Uterus (tissue), 4 donors: Measurements from ENCODE around the gene TRMT10A. TPM values are rescaled to one million over a fixed set of nuclear protein-coding genes. Genes with fewer than 3 reads are reported as not detected.

ENCODE experiments used
- DNase-seq, 2 donors: peaks; one replicate each; pipeline ENCODE4 v3.0.0-alpha.2; 2019 to 2020
- H3K27ac ChIP-seq, 2 donors: fragments of 200-600 bp; sonication (generic); 1 replicate in 1 of 2; 2 replicates in 1 of 2; pipeline ENCODE4 v1.5.1; 2016 to 2018
- H3K27me3 ChIP-seq, 2 donors: fragments of 200-600 bp; sonication (generic); one replicate each; pipeline ENCODE4 v1.5.1; 2018 to 2019; ENCODE audit warnings: control low read depth in 1 of 2
- H3K36me3 ChIP-seq, 2 donors: fragments of 200-600 bp; sonication (generic); one replicate each; pipeline ENCODE4 v1.5.1; 2019; ENCODE audit warnings: control low read depth in 1 of 2
- H3K4me1 ChIP-seq, 2 donors: fragments of 200-600 bp; sonication (generic); one replicate each; pipeline ENCODE4 v1.5.1; 2018 to 2019; ENCODE audit warnings: control low read depth in 1 of 2
- H3K4me3 ChIP-seq, 2 donors: fragments of 200-600 bp; sonication (generic); 1 replicate in 1 of 2; 2 replicates in 1 of 2; pipeline ENCODE4 v1.5.1; 2018 to 2019; ENCODE audit warnings: mild to moderate bottlenecking in 1 of 2
- H3K9me3 ChIP-seq, 2 donors: fragments of 200-600 bp; sonication (generic); one replicate each; pipeline ENCODE4 v1.5.1; 2019; ENCODE audit warnings: control low read depth in 1 of 2
- POLR2A ChIP-seq, 2 donors: fragments of 450-650 bp; IDR thresholded peaks; one replicate each; pipeline ENCODE4 v1.6.1; 2016; ENCODE audit warnings: antibody characterized with exemption in 2 of 2, mild to moderate bottlenecking in 1 of 2, moderate library complexity in 1 of 2
- intact Hi-C: fragments of 100-400 bp; cut with DNase I; formaldehyde crosslinking; loops from one replicate; pipeline ENCODE4 v1.15.1; 2023; ENCODE audit warnings: low total_unique reads
- total RNA-seq, 4 donors: library from RNA; depleted of rRNA in 3 of 4; stranded (reverse); fragments of >200 nt in 3 of 4; gene quantifications; one replicate each; pipeline versions ENCODE4 v1.1.0 to v1.2.4, GENCODE V29; 2014 to 2023
- TF ChIP-seq, protein P1 (sequence below), 4 experiments: fragments of 200-600 bp in 2 of 4; fragments of 450-650 bp in 2 of 4; sonication (generic) in 2 of 4; IDR thresholded peaks; one replicate each; pipeline ENCODE4 v1.5.1; 2016 to 2019; ENCODE audit warnings: antibody characterized with exemption in 4 of 4, mild to moderate bottlenecking in 2 of 4, moderate library complexity in 1 of 4
- donor health status: DM: yes; HTN: yes; CAD: no.

TRMT10A gene
- total RNA-seq, 4 donors from 2014 or later = under 0.01 to 11.9 (median 2.1) TPM

DNA sequence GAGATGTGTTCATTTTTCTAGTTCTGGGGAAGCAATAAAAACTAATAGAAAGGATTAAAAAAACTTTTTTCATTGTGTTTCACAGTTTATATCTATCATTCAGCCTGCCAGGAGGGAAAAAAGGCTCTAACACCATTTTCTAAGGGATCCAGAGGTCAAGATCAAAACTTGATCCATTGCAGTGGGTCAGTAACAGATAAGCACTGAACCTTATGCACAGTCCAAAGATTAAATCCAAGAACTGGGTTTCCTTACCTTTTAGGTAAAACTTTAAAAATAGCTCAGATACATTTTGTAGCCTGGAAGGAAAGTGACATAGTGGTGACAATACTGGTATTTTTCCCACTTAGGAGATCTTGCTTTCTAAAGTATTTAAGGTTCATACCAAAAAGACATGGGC lies 23.5 kb upstream of the TRMT10A start:
- H3K27me3 ChIP-seq = no peaks in the 10 kb centered on the region
- TF ChIP-seq, protein P1, sequence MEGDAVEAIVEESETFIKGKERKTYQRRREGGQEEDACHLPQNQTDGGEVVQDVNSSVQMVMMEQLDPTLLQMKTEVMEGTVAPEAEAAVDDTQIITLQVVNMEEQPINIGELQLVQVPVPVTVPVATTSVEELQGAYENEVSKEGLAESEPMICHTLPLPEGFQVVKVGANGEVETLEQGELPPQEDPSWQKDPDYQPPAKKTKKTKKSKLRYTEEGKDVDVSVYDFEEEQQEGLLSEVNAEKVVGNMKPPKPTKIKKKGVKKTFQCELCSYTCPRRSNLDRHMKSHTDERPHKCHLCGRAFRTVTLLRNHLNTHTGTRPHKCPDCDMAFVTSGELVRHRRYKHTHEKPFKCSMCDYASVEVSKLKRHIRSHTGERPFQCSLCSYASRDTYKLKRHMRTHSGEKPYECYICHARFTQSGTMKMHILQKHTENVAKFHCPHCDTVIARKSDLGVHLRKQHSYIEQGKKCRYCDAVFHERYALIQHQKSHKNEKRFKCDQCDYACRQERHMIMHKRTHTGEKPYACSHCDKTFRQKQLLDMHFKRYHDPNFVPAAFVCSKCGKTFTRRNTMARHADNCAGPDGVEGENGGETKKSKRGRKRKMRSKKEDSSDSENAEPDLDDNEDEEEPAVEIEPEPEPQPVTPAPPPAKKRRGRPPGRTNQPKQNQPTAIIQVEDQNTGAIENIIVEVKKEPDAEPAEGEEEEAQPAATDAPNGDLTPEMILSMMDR (IDR thresholded peaks at IDR 0.05) = no peak
- no peak for TF ChIP-seq POLR2A (IDR thresholded peaks at IDR 0.05)
- no peak overlapping the region for H3K4me3 ChIP-seq
- DNase-seq = no peak
- H3K27ac ChIP-seq = no peak overlapping the region
- H3K9me3 ChIP-seq = no peaks in the 10 kb centered on the region
- H3K36me3 ChIP-seq = no peaks in the 10 kb centered on the region
- intact Hi-C loops = no loop called here
- H3K4me1 ChIP-seq = no peaks in the 10 kb centered on the region

DNA sequence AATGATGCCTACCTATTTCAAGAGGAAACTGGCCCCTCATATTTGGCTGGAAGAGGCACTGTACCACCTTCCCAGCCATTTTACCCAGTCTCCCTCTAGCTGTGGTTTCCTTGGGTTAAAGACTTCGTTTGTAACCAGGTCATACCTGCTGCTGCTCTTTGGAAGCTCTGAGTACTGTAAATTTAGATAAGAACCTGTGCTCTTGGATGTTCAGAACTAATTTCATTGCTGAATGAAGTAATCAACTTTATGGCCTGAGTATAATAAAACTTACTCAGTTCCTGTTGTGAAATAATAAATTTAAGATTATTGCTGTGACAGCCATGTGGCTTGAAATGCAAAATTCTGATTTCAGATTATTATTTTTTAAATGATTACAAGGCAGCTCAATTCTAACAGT lies 23.0 kb upstream of the TRMT10A start:
- Histone ChIP-seq H3K36me3 (no peaks in the 10 kb centered on the region), H3K9me3 (no peaks in the 10 kb centered on the region), H3K27ac (no peak overlapping the region), H3K27me3 (no peaks in the 10 kb centered on the region), H3K4me3 (no peak overlapping the region), H3K4me1 (no peaks in the 10 kb centered on the region)
- intact Hi-C loops = no loop called here
- TF ChIP-seq POLR2A (IDR thresholded peaks at IDR 0.05) = no peak
- TF ChIP-seq, protein P1 (IDR thresholded peaks at IDR 0.05) = no peak
- no peak for DNase-seq

DNA sequence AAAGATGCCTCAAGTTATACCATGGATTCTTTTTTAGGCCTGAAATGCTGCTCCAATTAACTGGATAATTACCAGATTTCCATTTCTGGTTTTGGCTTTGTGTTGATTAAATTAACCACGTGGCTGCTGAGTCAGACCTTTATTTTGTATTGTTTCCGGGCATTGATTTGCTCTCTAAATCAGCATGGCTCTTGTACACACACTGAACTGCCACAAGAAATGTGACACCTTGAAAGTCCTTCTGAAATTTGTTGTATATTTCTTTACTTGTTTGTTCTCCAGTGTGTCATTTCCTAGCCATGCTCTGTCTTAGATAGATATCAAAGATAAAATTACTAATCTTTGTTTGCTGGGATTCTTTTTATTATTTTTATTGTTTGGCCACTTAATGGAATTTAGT lies 22.5 kb upstream of the TRMT10A start:
- no peak for TF ChIP-seq POLR2A (IDR thresholded peaks at IDR 0.05)
- TF ChIP-seq, protein P1 (IDR thresholded peaks at IDR 0.05) = no peak
- Histone ChIP-seq H3K4me3 (no peak overlapping the region), H3K27ac (no peak overlapping the region), H3K4me1 (no peaks in the 10 kb centered on the region), H3K36me3 (no peaks in the 10 kb centered on the region), H3K27me3 (no peaks in the 10 kb centered on the region), H3K9me3 (no peaks in the 10 kb centered on the region)
- intact Hi-C loops = no loop called here
- no peak for DNase-seq

DNA sequence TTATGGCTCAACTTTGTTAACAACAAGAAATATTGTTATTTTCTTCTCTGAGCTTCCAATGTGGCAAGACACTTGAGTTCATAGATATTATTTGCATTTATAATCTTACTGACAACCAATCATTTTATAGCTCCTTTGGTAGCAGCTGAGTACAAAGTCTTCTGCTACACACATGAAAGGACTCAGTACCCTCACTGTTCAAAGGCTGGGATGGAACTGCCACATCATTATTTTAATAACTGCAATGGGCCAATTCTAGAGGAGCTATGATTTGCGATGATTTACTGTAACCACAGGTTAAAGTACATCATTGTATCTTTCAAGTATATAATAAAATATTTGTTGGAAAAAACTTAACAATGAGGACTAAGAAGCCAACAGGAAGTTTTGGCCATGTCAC lies 21.7 kb upstream of the TRMT10A start:
- Histone ChIP-seq H3K27me3 (no peaks in the 10 kb centered on the region), H3K9me3 (no peaks in the 10 kb centered on the region), H3K27ac (no peak overlapping the region), H3K4me3 (no peak overlapping the region), H3K36me3 (no peaks in the 10 kb centered on the region), H3K4me1 (no peaks in the 10 kb centered on the region)
- intact Hi-C loops = no loop called here
- TF ChIP-seq POLR2A (IDR thresholded peaks at IDR 0.05) = no peak
- TF ChIP-seq, protein P1 (IDR thresholded peaks at IDR 0.05) = no peak
- no peak for DNase-seq

DNA sequence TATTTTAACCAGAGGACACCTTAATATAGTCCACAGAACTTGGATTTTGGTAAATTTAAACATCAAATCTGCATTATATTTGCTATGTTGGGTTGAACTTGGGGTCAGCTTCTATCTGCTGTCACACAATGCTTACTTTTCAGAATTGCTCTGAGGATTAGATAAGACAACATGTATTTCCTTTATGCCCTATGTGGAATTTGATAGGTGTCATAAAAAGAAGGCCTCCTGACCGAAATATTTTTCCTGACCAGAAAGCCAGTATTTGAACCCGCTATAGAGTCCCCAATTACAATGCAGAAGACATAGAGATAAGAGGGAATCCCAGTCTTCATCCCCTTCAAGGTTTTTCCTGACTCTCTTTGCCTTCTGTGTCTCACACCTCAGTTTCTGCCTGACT lies 14.9 kb upstream of the TRMT10A start:
- Histone ChIP-seq H3K27me3 (no peaks in the 10 kb centered on the region), H3K27ac (no peak overlapping the region), H3K4me3 (no peak overlapping the region), H3K36me3 (no peaks in the 10 kb centered on the region), H3K9me3 (no peaks in the 10 kb centered on the region), H3K4me1 (no peaks in the 10 kb centered on the region)
- no peak for TF ChIP-seq POLR2A (IDR thresholded peaks at IDR 0.05)
- TF ChIP-seq, protein P1 (IDR thresholded peaks at IDR 0.05) = no peak
- intact Hi-C loops = no loop called here
- DNase-seq = no peak
